Loucy (cell line): ENCODE results near the gene EFCAB7.

ENCODE experiments used
- EZH2phosphoT487 ChIP-seq: fragments of 200-600 bp; IDR thresholded peaks from 2 replicates; pipeline ENCODE4 v1.6.1; 2018; ENCODE audit warnings: antibody characterized with exemption, mild to moderate bottlenecking, moderate library complexity, borderline replicate concordance
- TF ChIP-seq, protein P1 (sequence below): fragments of 200-600 bp; sonication (generic); conservative IDR thresholded peaks from 2 replicates; pipeline ENCODE4 v1.5.1; 2014; ENCODE audit warnings: mild to moderate bottlenecking, antibody characterized with exemption, low read length

DNA sequence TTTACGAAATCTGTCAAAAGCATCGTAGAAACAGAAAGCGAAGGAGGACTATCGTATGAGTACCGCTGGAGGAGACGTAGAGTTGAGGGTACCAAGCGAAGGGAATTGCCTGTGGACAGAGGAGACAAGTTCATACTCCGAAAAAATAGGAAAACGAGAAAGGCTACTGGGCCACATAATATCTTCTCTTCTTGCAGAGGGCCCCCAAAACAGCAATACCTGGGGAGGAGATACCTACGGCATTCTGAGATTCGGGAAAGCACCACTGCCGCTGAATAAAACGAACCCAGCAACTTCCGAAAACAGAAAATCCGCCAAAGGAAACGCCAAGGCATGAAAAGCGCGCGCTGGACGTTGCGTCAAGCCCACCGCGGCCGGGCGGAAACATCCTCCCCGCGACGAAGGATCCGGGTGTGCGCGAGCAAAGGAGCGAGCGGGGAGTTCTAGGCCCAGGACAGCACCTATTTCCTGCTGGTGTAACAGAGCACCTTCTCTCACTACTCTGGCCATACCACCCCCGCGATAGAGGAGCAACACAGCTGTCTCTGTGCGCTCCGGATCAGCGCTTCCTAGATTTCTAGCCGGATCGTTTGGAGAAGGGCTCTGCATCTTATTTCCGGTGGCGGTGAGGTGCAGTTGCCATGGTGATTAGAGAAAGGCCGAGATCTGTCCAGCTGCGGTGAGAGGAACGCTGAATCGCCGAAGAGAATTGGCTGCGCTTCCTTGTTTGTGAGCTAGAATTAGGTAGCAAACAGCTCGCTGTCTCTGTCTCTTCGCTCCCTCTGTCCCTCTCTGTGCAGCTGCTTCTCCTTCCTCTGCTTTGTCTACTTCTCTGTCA lies at the start of gene EFCAB7, which contains the start of gene ITGB3BP:
- no peak for TF ChIP-seq EZH2phosphoT487
- TF ChIP-seq, protein P1, sequence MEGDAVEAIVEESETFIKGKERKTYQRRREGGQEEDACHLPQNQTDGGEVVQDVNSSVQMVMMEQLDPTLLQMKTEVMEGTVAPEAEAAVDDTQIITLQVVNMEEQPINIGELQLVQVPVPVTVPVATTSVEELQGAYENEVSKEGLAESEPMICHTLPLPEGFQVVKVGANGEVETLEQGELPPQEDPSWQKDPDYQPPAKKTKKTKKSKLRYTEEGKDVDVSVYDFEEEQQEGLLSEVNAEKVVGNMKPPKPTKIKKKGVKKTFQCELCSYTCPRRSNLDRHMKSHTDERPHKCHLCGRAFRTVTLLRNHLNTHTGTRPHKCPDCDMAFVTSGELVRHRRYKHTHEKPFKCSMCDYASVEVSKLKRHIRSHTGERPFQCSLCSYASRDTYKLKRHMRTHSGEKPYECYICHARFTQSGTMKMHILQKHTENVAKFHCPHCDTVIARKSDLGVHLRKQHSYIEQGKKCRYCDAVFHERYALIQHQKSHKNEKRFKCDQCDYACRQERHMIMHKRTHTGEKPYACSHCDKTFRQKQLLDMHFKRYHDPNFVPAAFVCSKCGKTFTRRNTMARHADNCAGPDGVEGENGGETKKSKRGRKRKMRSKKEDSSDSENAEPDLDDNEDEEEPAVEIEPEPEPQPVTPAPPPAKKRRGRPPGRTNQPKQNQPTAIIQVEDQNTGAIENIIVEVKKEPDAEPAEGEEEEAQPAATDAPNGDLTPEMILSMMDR, result no peak
